GM18499 (cell line): ENCODE measurements around the gene RGMA.

Experiments used
- ATAC-seq: cut with Tn5 transposase; IDR thresholded peaks from one replicate; pipeline ENCODE4 v1.9.1; 2021; ENCODE audit warnings: moderate number of reproducible peaks; ENCODE audit not compliant: insufficient read depth, unreplicated experiment

RGMA gene

DNA sequence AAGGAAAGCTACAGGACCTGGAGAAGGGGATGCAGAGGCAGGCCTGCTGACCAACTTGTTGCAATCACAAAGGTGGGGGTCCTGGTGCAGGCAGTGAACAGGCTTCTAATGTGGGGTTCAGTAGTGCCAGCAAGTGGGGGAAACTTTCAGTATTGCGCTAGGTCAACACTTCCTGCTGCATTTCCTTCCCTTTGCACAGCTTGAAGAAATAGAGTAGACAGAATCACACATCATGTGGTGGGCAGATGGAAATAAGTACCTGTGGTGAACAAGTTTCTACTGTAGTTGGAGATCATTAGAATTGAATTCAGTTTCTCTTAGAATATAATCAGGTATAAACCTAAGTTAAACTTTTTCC lies 63.4 kb downstream of the RGMA start:
- no peak for ATAC-seq

DNA sequence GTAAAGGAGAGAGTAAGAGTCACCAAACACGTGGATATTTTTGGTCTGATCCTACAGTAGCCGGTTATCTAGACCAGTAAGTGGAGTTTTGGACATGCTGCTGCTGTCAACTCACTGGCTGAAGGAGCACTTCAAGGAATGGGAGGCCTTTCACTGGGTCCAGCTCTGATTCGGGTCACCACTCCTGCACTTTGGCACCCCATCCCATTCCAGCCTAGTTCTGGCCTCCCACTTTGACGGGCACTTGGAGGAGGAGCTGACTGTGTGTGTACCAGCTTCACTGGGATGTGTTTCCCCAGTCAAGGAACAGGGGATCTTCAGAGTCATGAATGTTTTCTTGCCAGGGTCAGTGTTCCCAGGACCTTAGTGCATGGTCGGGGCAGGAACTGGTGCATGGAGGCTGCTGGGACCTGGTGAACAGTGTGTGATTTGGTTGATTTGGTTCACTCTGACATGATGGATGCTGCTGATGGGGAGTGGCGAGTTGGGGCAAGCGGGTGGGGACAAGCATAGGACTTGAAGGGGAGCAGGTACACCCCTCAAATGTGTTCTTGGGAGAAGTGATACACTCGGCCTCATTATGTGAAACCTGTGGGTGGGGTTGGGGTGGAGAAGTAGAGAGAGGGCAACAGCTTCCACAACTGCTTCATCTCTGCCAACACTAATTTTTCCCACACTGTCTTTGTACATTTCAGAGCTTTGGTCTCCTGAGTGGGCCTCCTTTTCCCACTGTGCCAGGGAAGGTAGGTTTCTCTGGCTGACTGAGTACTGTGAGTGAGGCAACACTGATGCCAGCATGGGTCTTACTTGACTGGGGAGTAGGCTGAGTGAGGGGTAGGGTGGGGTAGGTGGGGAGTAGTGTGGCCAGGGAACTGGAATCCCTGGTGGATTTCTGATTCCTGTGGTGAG lies 64.0 kb downstream of the RGMA start:
- ATAC-seq, result no peak

DNA sequence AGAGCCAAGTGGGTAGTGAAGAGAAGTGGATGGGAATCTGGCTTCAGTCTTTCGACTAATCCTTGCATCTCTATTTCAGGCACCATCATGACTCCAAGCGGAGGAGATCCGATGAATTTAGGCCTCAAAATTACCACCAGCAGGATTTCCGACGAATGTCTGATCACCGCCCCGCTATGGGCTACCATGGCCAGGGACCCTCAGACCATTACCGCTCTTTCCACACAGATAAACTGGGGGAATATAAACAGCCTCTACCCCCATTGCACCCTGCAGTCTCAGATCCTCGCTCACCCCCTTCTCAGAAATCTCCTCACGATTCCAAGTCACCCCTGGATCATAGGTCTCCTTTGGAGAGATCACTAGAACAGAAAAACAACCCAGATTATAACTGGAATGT lies 64.7 kb downstream of the RGMA start:
- ATAC-seq, result no peak

DNA sequence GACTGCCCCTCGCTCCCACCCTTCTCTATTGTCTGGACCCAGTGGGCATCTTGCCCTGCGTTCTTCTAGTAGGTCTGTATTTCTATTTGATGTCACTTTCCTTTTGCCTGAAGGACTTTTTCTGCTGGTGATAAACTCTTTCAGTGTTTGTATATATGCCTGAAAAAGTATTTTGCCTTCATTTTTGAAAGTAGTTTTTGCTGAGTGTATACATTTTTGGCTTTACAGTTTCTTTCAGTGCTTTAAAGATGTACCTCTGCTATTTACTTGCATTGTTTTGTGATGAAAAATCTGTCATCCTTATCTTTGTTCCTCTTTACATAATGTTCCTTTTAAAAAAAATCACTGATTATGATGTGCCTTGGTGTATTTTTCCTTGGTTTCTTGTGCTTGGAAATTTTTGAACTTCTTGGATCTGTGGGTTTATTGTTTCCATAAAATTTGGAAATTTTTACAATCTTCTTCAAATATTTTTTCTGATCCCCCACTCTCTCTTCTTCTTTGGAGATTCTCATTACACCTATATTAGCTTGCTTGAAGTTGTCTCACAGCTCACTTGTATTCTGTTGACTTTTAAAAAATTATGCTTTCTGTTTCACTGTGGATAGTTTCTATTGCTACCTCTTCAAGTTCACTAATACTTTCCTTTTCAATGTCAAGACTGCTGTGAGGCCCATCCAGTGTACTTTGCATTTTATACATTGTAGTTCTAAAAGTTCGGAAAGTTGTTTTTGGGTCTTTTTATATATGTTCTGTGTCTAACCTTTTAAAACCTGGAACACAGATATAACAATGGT lies 67.8 kb downstream of the RGMA start:
- ATAC-seq, result no peak

DNA sequence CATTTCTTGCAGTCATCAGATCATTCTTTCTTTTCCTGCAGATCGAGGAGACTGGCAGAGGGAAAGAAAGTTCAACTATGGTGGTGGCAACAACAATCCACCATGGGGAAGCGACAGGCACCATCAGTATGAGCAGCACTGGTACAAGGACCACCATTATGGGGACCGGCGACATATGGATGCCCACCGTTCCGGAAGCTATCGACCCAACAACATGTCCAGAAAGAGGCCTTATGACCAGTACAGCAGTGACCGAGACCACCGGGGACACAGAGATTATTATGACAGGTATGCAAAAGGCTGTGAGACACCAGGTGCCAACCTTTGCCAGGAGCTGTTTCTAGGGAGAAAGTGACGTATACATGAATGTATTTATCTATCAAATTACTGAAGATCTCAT lies 69.0 kb downstream of the RGMA start:
- no peak for ATAC-seq

DNA sequence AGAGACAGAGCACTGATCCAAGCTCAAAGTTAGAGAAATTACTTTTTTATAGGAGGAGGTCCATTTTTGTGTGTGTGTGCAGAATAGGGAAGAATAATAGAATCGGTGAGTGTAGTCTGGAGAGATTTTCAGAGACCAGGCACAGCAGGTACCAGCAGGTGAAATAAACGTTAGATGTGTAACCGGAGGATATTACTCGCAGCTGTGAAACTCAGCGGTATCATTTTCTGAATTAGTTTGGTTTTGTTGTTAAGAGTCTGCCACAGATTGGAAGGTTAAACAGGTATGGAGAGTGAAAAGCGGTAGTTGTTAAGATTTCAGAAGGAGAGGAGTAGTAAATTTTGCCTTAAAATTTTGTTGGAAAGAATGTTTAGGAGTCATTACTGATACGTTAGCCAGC lies 69.9 kb downstream of the RGMA start:
- no peak for ATAC-seq

DNA sequence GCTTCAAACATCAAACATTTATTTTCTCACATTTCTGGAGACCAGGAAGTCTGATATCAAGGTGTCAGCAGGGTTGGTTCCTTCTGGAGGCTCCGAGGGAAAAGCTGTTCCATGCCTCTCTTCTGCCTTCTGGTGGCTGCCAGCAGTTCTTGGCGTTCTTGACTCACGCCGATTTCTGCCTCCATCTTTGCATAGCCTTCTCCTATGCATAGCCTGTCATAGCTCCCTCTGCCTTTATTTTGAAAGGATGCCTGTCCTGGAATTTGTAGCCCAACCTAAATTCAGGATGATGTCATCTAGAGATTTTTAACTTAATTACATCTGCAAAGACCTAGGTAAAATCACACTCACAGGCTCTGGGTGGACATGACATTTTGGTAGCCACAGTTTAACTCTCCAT lies 70.4 kb downstream of the RGMA start:
- no peak for ATAC-seq

DNA sequence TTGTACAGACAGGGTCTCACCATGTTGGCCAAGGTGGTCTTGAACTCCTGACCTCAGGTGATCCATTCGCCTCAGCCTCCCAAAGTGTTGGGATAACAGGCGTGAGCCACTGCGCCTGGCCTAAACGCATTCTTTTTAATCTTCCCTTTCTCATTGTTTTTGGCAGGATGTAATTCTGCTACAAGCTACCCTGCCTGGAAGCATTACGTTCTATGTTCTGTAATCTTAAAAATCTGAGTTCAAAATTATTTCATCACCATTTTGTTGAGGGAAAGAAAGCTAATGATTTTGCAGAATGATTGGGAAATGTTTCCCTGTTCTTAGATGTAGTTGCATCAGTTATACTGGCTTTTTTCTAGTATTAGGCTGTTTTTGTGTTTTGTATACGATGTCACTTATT lies 71.5 kb downstream of the RGMA start:
- no peak for ATAC-seq

DNA sequence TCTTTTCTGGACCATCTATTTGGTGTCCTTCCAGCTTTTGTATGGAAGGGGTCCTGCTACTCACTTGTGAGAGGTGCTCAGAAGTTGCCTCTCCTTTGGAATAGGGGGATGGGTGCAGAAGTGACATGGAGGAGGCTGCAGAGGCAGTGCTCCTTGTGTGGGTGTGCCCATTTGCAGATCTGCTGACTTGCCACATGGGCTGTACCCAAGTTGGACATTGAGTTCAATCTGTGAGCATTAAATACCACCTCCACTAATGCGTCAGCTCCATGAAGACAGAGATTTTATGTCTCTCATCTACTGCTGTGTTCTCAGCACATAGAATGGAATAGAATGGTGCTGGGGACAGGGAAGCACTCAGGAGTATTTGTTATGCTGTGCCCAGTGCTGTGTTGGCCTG lies 76.2 kb downstream of the RGMA start:
- no peak for ATAC-seq

DNA sequence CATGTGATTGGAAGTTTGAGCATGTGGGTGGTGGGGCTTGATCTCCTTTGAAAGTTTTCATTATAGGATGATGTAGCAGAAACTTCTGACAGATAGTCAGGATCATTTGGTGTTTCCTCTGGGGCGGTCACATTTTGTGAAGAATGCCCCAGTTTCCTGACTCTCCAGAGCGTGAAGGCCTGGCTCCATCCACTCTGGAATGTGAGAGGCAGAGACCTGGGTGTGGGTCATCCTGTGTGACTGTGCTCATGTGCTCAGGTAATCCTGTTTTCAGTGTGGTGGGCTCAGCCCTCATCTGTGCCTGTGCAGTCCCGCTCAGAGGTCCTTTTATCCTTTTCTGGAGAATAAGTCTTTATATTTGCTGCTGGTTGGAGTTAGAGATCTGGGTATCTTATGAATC lies 81.0 kb downstream of the RGMA start:
- no peak for ATAC-seq

DNA sequence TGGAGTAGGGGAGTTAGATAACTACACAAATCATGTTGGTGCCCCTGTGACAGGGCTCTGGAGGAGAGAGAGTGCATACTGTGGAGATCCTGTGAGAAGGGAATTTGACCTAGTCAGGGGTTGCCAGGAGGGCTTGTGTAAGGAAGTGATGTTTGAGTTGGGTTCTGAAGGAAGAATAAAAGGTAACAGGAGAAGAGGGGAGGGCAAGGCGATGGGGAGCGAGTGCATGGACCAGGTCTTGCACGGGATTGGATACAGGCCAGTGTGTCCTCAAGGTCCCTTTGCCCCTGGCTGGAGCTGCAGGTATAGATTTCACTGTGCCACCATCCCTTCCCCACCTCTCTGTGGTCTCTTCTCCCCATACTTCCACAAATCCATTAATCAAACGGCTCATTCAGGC lies 83.9 kb downstream of the RGMA start:
- no peak for ATAC-seq

DNA sequence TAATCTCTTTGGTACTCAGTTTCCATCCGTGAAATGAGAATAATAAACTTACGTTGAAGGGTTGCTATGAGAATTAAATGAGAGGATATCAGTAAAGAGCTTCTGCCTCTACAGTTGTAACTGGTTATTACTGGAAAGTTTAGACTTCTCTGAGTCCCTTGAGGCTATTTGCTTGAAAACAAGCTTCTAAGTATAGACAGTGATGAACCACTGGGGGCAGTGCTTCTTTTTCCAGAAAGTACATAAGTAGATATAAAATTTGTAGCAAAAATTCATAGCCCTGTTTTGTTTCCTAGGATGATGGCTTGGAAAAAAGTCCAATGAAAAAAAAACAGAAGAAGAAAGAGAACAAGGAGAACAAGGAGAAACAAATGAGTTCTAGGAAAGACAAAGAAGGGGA lies 87.1 kb downstream of the RGMA start:
- ATAC-seq, result no peak

DNA sequence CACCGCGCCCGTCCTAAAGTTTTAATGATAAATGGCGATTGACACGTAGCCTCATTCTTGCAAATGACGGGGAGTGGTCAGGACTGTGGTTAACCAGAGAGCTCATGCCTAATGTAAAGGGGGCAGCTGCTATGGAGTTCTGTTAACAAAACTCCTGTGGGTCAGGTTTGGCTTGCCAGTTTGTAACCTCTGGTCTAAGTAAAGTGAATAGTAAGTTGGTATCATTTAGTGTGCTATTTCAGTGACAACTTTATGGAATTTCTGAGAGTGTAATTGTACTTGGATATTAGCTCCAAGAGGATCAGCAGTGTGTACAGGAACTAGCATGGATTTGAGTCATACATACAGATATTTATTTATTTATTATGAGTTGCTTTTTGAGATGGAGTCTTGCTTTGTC lies 87.9 kb downstream of the RGMA start:
- ATAC-seq, result no peak

DNA sequence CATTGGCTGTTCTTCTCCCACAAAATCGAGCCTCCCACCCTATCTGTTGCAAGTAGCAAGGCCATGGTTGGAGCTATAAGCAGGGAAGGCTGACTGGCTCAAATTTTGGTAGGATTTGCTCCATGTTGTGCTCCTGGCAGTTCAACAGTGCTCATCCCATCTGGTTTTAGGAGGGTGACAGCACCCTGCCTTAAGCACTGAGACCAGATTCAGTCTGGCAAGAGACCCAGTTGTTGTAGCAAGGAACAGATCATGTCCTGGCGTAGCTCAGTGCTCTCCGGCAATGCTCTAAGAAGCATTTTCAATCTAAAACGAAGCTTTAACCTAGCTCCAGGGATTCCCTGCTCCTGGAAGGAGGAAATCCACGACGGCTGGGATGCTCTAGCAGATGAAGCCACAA lies 91.2 kb downstream of the RGMA start:
- ATAC-seq, result no peak

DNA sequence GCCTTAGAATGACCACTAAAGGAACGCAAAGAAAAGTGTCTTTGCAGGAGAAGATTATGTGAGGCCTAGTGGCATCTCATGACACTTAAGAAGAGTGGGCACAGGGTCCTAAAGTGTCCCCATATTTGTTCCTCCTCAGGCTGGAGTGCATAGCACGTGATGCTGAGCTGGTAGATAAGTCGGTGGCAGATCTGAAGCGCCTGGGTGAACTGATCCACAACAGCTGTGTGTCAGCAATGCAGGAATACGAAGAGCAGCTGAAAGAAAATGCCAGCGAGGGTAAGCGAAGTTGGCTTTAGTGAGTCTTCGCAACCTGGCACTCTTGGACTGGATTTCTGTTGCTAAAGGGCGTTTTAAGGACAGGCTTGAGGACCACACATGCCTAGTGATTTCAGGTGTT lies 96.3 kb downstream of the RGMA start:
- ATAC-seq, result no peak

DNA sequence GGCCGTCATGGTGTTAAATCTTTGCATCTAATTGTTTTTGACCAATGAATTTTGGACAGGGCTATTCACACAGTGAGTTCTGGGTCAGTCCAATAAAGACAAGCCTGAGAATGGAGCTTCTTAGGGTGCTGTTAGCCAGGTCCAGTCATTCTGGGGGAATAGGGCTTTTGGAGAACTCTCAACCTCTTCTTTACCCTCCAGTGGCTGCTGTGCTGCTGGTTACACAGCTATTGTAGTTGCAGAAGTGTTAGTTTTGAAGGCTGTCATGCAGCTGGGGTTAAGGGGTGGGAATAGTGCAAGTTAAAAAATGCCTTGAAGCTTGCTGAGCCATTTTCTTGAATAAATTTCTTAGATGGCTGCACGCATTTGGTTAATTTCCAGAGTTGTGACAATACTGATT lies 99.0 kb downstream of the RGMA start:
- ATAC-seq, result no peak

DNA sequence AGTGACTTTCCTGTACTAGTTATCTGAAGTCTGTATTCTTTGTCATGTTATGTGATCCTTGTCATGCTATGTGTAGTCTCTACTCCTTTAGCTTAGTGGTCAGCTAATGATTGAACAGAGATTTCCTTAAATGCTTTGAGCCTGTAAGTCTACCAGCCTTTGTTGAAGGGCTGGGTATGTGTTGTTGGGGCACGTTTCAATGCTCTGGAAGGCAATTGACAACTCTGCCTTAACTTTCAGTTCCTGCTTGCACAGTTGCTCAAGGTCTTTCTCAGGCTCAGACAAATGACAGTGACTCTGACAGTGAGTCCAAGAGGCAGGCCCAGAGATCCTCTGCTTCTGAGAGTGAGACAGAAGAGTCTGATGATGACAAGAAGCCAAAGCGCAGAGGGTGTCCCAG lies 99.5 kb downstream of the RGMA start:
- peak; percentile 51 for ATAC-seq
